ENCODE data around the gene BCL11A. TPM values are rescaled to one million over a fixed set of nuclear protein-coding genes. Genes with fewer than 3 reads are reported as not detected.

BCL11A gene
- total and polyA plus RNA-seq, 2 experiments from 2014 or later, result 57.5 to 77.6 TPM

DNA sequence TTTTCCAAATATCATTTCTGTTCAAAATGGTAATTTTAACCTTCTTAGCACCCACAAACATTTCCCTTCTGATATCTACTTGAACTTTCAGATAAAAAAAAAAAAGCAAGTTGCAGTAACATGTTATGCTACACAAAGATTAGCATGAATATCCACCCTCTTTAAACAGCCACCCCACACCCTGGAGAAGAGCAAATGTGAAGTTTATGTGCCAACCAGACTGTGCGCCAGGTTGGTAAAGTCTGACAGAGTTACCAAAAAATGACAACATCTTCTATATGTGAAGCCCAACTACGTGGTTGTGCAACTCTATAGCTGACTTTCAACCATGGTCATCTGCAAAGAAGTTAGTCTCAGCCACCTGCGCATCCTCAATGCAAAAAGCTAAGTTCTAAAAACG, 62.6 kb downstream of the BCL11A start (continued):
- TF ChIP-seq, protein P1, sequence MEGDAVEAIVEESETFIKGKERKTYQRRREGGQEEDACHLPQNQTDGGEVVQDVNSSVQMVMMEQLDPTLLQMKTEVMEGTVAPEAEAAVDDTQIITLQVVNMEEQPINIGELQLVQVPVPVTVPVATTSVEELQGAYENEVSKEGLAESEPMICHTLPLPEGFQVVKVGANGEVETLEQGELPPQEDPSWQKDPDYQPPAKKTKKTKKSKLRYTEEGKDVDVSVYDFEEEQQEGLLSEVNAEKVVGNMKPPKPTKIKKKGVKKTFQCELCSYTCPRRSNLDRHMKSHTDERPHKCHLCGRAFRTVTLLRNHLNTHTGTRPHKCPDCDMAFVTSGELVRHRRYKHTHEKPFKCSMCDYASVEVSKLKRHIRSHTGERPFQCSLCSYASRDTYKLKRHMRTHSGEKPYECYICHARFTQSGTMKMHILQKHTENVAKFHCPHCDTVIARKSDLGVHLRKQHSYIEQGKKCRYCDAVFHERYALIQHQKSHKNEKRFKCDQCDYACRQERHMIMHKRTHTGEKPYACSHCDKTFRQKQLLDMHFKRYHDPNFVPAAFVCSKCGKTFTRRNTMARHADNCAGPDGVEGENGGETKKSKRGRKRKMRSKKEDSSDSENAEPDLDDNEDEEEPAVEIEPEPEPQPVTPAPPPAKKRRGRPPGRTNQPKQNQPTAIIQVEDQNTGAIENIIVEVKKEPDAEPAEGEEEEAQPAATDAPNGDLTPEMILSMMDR (conservative IDR thresholded peaks at IDR 0.05; ENCODE audit: low read depth in 2 of 2), result no peak
- TF ChIP-seq POLR2AphosphoS5 (IDR thresholded peaks at IDR 0.05; ENCODE audit: low read depth), result no peak

DNA sequence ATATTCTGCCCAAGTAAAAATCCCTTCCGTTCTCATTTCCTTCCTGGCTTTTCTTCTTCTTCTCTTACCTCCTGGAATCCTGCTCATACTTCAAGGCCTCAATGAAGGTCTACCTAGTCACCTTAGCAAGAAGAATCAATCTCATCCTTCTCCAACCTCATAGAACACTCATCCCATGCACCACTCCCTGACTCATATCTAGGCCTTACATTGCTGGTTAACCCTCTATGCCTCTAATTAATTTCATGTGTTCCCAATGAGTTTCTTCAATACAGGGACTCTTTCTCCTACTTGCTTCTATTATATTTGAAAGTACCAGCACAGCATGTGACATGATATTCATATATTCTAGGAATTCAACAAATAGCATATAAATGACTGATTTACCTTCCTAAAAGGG, 63.0 kb downstream of the BCL11A start:
- Histone ChIP-seq H3K79me2 (replicated peaks; ENCODE audit: insufficient read depth) (peaks cover 98% of the 10 kb centered on the region), H3K9me2 (ENCODE audit: insufficient read depth) (no peaks in the 10 kb centered on the region), H2AFZ (no peak overlapping the region), H3K27ac (ENCODE audit: low read depth) (no peak overlapping the region), H4K20me1 (replicated peaks; ENCODE audit: insufficient read depth) (peaks cover 52% of the 10 kb centered on the region), H3K4me2 (no peak overlapping the region), H3K27me3 (ENCODE audit: insufficient read depth) (no peaks in the 10 kb centered on the region), H3F3A (replicated peaks; ENCODE audit: low read depth) (no peaks in the 10 kb centered on the region), H3K4me3 (no peak overlapping the region), H3K4me1 (ENCODE audit: insufficient read depth) (peaks cover 55% of the 10 kb centered on the region), H3K36me3 (ENCODE audit: insufficient read depth) (peaks cover 4% of the 10 kb centered on the region; the same call in 1 of the 2 replicates)
- no peak overlapping the region for H3K27ac Mint-ChIP-seq
- no peak for DNase-seq (ENCODE audit: low spot score)
- TF ChIP-seq EZH2 (IDR thresholded peaks at IDR 0.05; ENCODE audit: low read depth, unreplicated experiment) (no peak), EZH2phosphoT487 (IDR thresholded peaks at IDR 0.05; ENCODE audit: unreplicated experiment) (no peak), ZNF114 (CRISPR knock-in tag; IDR thresholded peaks at IDR 0.05) (no peak), NANOG (IDR thresholded peaks at IDR 0.05; ENCODE audit: borderline replicate concordance) (no peak), POLR2AphosphoS5 (IDR thresholded peaks at IDR 0.05; ENCODE audit: low read depth) (no peak)
- TF ChIP-seq, protein P1 (conservative IDR thresholded peaks at IDR 0.05; ENCODE audit: low read depth in 2 of 2), result no peak
- TF ChIP-seq, protein P2, sequence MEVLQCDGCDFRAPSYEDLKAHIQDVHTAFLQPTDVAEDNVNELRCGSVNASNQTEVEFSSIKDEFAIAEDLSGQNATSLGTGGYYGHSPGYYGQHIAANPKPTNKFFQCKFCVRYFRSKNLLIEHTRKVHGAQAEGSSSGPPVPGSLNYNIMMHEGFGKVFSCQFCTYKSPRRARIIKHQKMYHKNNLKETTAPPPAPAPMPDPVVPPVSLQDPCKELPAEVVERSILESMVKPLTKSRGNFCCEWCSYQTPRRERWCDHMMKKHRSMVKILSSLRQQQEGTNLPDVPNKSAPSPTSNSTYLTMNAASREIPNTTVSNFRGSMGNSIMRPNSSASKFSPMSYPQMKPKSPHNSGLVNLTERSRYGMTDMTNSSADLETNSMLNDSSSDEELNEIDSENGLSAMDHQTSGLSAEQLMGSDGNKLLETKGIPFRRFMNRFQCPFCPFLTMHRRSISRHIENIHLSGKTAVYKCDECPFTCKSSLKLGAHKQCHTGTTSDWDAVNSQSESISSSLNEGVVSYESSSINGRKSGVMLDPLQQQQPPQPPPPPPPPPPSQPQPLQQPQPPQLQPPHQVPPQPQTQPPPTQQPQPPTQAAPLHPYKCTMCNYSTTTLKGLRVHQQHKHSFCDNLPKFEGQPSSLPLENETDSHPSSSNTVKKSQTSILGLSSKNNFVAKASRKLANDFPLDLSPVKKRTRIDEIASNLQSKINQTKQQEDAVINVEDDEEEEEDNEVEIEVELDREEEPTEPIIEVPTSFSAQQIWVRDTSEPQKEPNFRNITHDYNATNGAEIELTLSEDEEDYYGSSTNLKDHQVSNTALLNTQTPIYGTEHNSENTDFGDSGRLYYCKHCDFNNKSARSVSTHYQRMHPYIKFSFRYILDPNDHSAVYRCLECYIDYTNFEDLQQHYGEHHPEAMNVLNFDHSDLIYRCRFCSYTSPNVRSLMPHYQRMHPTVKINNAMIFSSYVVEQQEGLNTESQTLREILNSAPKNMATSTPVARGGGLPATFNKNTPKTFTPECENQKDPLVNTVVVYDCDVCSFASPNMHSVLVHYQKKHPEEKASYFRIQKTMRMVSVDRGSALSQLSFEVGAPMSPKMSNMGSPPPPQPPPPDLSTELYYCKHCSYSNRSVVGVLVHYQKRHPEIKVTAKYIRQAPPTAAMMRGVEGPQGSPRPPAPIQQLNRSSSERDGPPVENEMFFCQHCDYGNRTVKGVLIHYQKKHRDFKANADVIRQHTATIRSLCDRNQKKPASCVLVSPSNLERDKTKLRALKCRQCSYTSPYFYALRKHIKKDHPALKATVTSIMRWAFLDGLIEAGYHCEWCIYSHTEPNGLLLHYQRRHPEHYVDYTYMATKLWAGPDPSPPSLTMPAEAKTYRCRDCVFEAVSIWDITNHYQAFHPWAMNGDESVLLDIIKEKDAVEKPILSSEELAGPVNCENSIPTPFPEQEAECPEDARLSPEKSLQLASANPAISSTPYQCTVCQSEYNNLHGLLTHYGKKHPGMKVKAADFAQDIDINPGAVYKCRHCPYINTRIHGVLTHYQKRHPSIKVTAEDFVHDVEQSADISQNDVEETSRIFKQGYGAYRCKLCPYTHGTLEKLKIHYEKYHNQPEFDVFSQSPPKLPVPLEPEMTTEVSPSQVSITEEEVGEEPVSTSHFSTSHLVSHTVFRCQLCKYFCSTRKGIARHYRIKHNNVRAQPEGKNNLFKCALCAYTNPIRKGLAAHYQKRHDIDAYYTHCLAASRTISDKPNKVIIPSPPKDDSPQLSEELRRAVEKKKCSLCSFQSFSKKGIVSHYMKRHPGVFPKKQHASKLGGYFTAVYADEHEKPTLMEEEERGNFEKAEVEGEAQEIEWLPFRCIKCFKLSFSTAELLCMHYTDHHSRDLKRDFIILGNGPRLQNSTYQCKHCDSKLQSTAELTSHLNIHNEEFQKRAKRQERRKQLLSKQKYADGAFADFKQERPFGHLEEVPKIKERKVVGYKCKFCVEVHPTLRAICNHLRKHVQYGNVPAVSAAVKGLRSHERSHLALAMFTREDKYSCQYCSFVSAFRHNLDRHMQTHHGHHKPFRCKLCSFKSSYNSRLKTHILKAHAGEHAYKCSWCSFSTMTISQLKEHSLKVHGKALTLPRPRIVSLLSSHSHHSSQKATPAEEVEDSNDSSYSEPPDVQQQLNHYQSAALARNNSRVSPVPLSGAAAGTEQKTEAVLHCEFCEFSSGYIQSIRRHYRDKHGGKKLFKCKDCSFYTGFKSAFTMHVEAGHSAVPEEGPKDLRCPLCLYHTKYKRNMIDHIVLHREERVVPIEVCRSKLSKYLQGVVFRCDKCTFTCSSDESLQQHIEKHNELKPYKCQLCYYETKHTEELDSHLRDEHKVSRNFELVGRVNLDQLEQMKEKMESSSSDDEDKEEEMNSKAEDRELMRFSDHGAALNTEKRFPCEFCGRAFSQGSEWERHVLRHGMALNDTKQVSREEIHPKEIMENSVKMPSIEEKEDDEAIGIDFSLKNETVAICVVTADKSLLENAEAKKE (CRISPR knock-in tag; IDR thresholded peaks at IDR 0.05), result no peak
- TF ChIP-seq, protein P3, sequence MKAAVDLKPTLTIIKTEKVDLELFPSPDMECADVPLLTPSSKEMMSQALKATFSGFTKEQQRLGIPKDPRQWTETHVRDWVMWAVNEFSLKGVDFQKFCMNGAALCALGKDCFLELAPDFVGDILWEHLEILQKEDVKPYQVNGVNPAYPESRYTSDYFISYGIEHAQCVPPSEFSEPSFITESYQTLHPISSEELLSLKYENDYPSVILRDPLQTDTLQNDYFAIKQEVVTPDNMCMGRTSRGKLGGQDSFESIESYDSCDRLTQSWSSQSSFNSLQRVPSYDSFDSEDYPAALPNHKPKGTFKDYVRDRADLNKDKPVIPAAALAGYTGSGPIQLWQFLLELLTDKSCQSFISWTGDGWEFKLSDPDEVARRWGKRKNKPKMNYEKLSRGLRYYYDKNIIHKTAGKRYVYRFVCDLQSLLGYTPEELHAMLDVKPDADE (IDR thresholded peaks at IDR 0.05), result no peak
- H3K4me3 Mint-ChIP-seq, result no peak overlapping the region; the same call in 2 of the 3 replicates
- no peaks in the 10 kb centered on the region for H3K9me3 Mint-ChIP-seq
- peaks cover 10% of the 10 kb centered on the region for H3K27me3 Mint-ChIP-seq (ENCODE audit: insufficient read depth, low read depth, poor library complexity)
- peaks cover 64% of the 10 kb centered on the region for H3K4me1 Mint-ChIP-seq
- H3K36me3 Mint-ChIP-seq (ENCODE audit: low read depth), result 0 out of 3 replicates have a peak, but pooled peaks cover 5% of the 10 kb centered on the region
- ATAC-seq, result no peak

Measured in GM23338 (cell line).